ENCODE results near the gene ARHGAP23. TPM values are rescaled to one million over a fixed set of nuclear protein-coding genes. Genes with fewer than 3 reads are reported as not detected.

Gene ARHGAP23
- total and polyA plus RNA-seq, 2 donors (not counting 3 experiments of a cell fraction or from before 2014, with no cell fraction given) = 25.4 to 190 TPM

DNA sequence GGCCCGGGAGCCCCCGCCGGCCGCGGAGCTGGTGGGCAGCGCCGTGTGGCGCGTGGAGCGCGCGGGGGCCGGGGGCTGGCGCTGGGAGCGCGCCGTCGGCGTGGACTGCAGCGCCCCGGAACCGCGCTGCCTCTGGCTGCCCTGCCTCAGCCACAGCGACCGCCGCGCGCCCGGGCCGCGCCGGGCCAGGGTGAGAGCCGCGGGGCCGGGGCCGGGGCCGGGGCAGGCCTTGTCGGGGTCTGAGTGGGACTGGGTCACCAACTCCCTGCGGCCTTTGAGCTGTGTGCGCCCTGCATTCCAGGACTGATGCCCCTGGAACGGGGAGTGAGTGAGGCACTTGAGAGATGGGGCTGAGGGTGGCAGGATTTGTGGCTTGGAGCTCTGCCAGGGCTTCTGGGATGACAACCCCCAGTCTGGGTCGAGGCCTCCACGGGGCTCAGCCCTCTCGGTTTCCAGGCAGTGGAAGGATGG, 25.7 kb downstream of the ARHGAP23 start:
- no peak for DNase-seq (ENCODE audit: low read depth, low spot score)
- no peaks in the 10 kb centered on the region for H3K27me3 ChIP-seq (ENCODE audit: control insufficient read depth in 2 of 2, insufficient read depth in 2 of 2, low read length in 2 of 2)
- no peak overlapping the region for H2AFZ ChIP-seq (ENCODE audit: low read depth, low read length)
- no peak for FAIRE-seq
- no peaks in the 10 kb centered on the region for H3K9me3 ChIP-seq (replicated peaks; ENCODE audit: control insufficient read depth, insufficient read depth, low read length)
- no peak for TF ChIP-seq POLR2A (IDR thresholded peaks at IDR 0.05; ENCODE audit: low read depth, low read length)
- TF ChIP-seq JUN (IDR thresholded peaks at IDR 0.05; ENCODE audit: borderline replicate concordance, insufficient read depth, insufficient read length, low read depth) = no peak
- TF ChIP-seq EZH2 (IDR thresholded peaks at IDR 0.05; ENCODE audit: borderline replicate concordance, low read depth, low read length, severe bottlenecking) = no peak
- peaks cover 59% of the 10 kb centered on the region for H3K4me1 ChIP-seq (ENCODE audit: control insufficient read depth, extremely low read depth, insufficient read depth, low read length)
- H3K79me2 ChIP-seq (ENCODE audit: control insufficient read depth, insufficient read depth, low read length) = peaks cover 79% of the 10 kb centered on the region
- ChIA-PET CTCF (interaction anchor here (0.8 to 3.2 kb wide), 3 partner anchors 10 to 31 kb away, joined by 3 to 21 read pairs (median 13); no protein-coding TSS in a partner anchor), POLR2A (no interaction called here)
- peak overlapping the region; percentile 77 for H3K4me2 ChIP-seq (ENCODE audit: insufficient read depth, low read length)
- H3K9me1 ChIP-seq (replicated peaks; ENCODE audit: control insufficient read depth, extremely low read depth, insufficient read depth, low read length) = no peaks in the 10 kb centered on the region
- dilution Hi-C loops (cut with MboI; ENCODE audit: extremely low pct_ligation_motif_present, low sequenced_read_pairs) = no loop called here
- peaks cover under 1 to 17% of the 10 kb centered on the region in 2 experiments for H3K36me3 ChIP-seq (ENCODE audit: control insufficient read depth in 2 of 2, extremely low read depth in 1 of 2, insufficient read depth in 2 of 2, low read length in 2 of 2)
- BruUV-seq (replicated peaks) = no TSS peak
- peak overlapping the region; percentile 62 for H3K9ac ChIP-seq (replicated peaks; ENCODE audit: extremely low read depth, insufficient read depth, low read length)
- peak overlapping the region; percentile 45 for H3K27ac ChIP-seq (ENCODE audit: insufficient read depth, low read depth, low read length)
- H3K4me3 ChIP-seq (replicated peaks in 1 of 3; ENCODE audit: insufficient read depth in 1 of 3, low read depth in 1 of 3, low read length in 3 of 3) = peak overlapping the region; percentile 48 to 57 (median 53)
- H4K20me1 ChIP-seq (replicated peaks; ENCODE audit: control insufficient read depth, extremely low read depth, insufficient read depth, low read length) = no peaks in the 10 kb centered on the region
- intact Hi-C loops (cut with micrococcal nuclease) = no loop called here

DNA sequence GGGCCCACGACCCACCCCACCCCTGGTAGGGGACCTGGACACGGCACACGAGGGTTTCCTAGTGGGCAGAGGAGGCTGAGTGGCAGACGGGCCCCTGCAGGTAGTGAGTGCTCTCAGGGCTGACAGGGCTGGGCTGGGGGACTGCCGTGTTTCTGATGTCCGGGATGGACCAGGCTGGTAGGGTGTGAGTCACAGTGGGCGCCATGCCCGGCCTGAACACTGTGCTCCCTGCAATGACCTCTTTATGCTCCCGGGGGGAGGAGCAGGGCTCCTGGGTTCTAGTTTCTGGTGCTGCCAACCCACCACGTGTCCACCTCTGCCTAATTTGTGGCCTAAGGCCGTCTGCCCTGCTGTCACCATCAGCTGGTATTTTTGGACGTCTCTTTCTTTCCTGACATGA, 26.3 kb downstream of the ARHGAP23 start:
- Histone ChIP-seq H3K4me3 (replicated peaks in 1 of 3; ENCODE audit: insufficient read depth in 1 of 3, low read depth in 1 of 3, low read length in 3 of 3) (peak overlapping the region; percentile 48 to 57 (median 53)), H3K9ac (replicated peaks; ENCODE audit: extremely low read depth, insufficient read depth, low read length) (peak overlapping the region; percentile 62), H3K9me3 (replicated peaks; ENCODE audit: control insufficient read depth, insufficient read depth, low read length) (no peaks in the 10 kb centered on the region), H2AFZ (ENCODE audit: low read depth, low read length) (no peak overlapping the region), H3K9me1 (replicated peaks; ENCODE audit: control insufficient read depth, extremely low read depth, insufficient read depth, low read length) (no peaks in the 10 kb centered on the region), H3K4me2 (ENCODE audit: insufficient read depth, low read length) (peak overlapping the region; percentile 77), H4K20me1 (replicated peaks; ENCODE audit: control insufficient read depth, extremely low read depth, insufficient read depth, low read length) (no peaks in the 10 kb centered on the region), H3K79me2 (ENCODE audit: control insufficient read depth, insufficient read depth, low read length) (peaks cover 79% of the 10 kb centered on the region), H3K36me3 (ENCODE audit: control insufficient read depth in 2 of 2, extremely low read depth in 1 of 2, insufficient read depth in 2 of 2, low read length in 2 of 2) (peaks cover 6 to 23% of the 10 kb centered on the region in 2 experiments), H3K27ac (ENCODE audit: insufficient read depth, low read depth, low read length) (peak overlapping the region; percentile 45), H3K4me1 (ENCODE audit: control insufficient read depth, extremely low read depth, insufficient read depth, low read length) (peaks cover 53% of the 10 kb centered on the region), H3K27me3 (ENCODE audit: control insufficient read depth in 2 of 2, insufficient read depth in 2 of 2, low read length in 2 of 2) (no peaks in the 10 kb centered on the region)
- intact Hi-C loops (cut with micrococcal nuclease) = no loop called here
- CTCF ChIA-PET = interaction anchor here (0.8 to 3.2 kb wide), 3 partner anchors 11 to 31 kb away, joined by 3 to 21 read pairs (median 13); no protein-coding TSS in a partner anchor
- POLR2A ChIA-PET = no interaction called here
- peak; percentile 75 for TF ChIP-seq MYC (IDR thresholded peaks at IDR 0.05; ENCODE audit: low read depth, low read length)
- TF ChIP-seq POLR2AphosphoS5 (IDR thresholded peaks at IDR 0.05; ENCODE audit: insufficient read depth, low read depth, low read length) = peak; percentile 89
- peak; percentile 79 for TF ChIP-seq POLR2A (IDR thresholded peaks at IDR 0.05; ENCODE audit: low read depth, low read length)
- no peak for TF ChIP-seq EZH2 (IDR thresholded peaks at IDR 0.05; ENCODE audit: borderline replicate concordance, low read depth, low read length, severe bottlenecking)
- TF ChIP-seq, protein P1, sequence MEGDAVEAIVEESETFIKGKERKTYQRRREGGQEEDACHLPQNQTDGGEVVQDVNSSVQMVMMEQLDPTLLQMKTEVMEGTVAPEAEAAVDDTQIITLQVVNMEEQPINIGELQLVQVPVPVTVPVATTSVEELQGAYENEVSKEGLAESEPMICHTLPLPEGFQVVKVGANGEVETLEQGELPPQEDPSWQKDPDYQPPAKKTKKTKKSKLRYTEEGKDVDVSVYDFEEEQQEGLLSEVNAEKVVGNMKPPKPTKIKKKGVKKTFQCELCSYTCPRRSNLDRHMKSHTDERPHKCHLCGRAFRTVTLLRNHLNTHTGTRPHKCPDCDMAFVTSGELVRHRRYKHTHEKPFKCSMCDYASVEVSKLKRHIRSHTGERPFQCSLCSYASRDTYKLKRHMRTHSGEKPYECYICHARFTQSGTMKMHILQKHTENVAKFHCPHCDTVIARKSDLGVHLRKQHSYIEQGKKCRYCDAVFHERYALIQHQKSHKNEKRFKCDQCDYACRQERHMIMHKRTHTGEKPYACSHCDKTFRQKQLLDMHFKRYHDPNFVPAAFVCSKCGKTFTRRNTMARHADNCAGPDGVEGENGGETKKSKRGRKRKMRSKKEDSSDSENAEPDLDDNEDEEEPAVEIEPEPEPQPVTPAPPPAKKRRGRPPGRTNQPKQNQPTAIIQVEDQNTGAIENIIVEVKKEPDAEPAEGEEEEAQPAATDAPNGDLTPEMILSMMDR (IDR thresholded peaks at IDR 0.05; ENCODE audit: extremely low read depth in 1 of 2, insufficient read depth in 1 of 2, low read depth in 1 of 2, low read length in 2 of 2) = no peak
- no peak for TF ChIP-seq GATA2 (IDR thresholded peaks at IDR 0.05; ENCODE audit: insufficient read depth, insufficient read length, low read depth, low read length)
- TF ChIP-seq JUN (IDR thresholded peaks at IDR 0.05; ENCODE audit: borderline replicate concordance, insufficient read depth, insufficient read length, low read depth) = peak; percentile 39
- TF ChIP-seq FOS (IDR thresholded peaks at IDR 0.05; ENCODE audit: borderline replicate concordance, insufficient read depth, low read length) = peak; percentile 74
- TF ChIP-seq, protein P2, sequence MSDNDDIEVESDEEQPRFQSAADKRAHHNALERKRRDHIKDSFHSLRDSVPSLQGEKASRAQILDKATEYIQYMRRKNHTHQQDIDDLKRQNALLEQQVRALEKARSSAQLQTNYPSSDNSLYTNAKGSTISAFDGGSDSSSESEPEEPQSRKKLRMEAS (IDR thresholded peaks at IDR 0.05; ENCODE audit: insufficient read depth, insufficient read length) = peak; percentile 5
- dilution Hi-C loops (cut with MboI; ENCODE audit: extremely low pct_ligation_motif_present, low sequenced_read_pairs) = no loop called here
- peak; percentile 80 for DNase-seq (ENCODE audit: low read depth, low spot score)
- FAIRE-seq = no peak
- BruUV-seq (replicated peaks) = no TSS peak
